ENCODE results near the gene GTF3C1.
"Not testable (repeated sequence)": the region's sequence is repeated elsewhere in the genome, so short reads cannot be mapped to it uniquely, and the experiment has no call there.

Gene GTF3C1, protein sequence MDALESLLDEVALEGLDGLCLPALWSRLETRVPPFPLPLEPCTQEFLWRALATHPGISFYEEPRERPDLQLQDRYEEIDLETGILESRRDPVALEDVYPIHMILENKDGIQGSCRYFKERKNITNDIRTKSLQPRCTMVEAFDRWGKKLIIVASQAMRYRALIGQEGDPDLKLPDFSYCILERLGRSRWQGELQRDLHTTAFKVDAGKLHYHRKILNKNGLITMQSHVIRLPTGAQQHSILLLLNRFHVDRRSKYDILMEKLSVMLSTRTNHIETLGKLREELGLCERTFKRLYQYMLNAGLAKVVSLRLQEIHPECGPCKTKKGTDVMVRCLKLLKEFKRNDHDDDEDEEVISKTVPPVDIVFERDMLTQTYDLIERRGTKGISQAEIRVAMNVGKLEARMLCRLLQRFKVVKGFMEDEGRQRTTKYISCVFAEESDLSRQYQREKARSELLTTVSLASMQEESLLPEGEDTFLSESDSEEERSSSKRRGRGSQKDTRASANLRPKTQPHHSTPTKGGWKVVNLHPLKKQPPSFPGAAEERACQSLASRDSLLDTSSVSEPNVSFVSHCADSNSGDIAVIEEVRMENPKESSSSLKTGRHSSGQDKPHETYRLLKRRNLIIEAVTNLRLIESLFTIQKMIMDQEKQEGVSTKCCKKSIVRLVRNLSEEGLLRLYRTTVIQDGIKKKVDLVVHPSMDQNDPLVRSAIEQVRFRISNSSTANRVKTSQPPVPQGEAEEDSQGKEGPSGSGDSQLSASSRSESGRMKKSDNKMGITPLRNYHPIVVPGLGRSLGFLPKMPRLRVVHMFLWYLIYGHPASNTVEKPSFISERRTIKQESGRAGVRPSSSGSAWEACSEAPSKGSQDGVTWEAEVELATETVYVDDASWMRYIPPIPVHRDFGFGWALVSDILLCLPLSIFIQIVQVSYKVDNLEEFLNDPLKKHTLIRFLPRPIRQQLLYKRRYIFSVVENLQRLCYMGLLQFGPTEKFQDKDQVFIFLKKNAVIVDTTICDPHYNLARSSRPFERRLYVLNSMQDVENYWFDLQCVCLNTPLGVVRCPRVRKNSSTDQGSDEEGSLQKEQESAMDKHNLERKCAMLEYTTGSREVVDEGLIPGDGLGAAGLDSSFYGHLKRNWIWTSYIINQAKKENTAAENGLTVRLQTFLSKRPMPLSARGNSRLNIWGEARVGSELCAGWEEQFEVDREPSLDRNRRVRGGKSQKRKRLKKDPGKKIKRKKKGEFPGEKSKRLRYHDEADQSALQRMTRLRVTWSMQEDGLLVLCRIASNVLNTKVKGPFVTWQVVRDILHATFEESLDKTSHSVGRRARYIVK (N-terminal part only)

DNA sequence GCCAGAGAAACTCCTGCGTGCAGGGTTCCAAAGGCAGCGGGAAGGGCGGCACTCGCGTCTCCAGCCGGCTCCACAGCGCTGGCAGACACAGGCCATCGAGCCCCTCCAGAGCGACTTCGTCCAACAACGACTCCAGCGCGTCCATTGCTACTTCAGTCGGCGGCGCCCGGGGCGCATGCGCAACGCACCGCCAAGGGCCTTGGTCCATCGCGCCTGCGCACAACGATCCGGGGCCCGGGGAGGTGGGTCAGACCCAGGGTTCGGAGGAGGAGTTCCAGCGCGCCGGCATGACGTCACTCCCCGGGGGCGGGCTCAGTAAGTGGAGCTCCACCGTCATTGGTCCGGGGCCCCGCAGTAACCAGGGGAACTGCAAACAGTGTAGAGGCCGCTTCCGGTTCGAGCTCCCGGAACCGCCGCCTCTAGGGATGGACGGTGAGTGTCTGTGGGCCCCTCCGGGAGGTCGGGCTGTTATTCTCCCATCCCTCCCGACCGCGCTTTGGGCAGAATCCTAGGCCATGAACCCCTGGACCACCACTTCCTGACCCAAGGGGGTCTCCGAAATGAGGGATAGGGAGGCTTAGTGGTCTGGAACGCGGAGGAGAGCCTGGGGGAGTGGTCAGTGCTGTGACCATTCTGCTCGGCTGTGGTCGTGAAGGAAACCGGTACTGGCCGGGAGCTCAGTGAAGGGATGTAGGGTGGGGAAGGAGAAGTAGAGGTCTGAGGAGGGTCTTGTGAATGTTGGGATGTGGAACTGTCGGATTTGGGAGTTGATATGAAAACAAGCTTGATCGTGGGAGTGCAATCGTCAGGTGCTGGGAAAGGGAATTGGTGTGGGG, at the start of gene GTF3C1, which contains the start of gene KATNIP:
Gene GTF3C1, minus strand, starts transcription at position 168 of the 836 bp plus-strand sequence. Its CDS starts 23 bp downstream, at position 145.
Gene KATNIP, plus strand, starts transcription at position 399 of the 836 bp plus-strand sequence. Its CDS starts 27 bp downstream, at position 426.
- peak; percentile 100 for DNase-seq (ENCODE audit: low spot score)

DNA sequence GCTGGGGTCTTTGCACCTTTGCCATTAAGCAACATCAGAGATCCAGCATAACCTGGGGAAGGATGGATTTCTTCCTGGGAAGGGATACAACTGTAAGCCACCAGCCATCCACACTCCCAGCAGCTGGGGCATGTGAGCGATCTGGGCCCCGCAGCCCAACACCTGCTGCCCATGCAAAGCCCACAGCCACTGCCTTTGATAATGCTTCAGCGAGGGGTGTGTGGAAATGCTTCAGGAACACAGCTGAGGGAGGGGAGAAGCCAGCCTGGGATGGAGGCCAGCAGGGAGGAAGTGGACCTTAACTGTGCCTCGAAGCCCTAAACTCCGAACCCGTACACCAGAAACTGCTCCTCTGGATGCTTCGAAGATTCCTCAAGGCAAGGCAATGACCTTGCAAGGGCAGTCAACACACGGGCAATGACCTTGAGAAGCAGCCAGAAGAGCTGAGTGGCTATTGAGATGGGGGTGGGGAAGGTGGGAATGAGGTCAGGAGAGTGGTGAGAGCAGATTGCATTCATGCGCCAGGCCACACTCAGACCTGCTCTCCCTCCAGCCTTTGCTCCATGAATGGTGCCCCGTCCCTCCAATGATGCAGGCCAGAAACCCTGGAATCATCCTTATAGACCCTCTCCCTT, 49.3 kb upstream of the GTF3C1 start:
- DNase-seq (ENCODE audit: low spot score): no peak

DNA sequence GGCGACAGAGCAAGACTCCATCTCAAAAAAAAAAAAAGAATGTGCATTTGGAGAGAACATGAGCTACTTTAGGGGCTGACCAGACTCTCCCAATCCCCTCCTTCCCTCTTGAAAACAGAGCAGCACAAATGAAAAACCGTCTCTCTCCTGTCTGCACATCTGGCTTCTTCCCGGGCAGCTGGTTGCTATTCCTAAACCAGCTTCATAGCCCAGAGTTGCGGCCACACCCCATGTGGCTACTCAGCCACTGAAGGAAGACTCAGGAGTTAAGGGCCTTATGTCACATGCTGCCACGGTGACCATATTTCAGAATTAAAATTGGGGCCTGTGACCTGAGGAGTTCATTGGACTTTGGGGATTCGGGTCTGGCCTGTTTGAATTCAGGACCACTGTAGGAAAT, 48.5 kb upstream of the GTF3C1 start:
- DNase-seq (ENCODE audit: low spot score): no peak

DNA sequence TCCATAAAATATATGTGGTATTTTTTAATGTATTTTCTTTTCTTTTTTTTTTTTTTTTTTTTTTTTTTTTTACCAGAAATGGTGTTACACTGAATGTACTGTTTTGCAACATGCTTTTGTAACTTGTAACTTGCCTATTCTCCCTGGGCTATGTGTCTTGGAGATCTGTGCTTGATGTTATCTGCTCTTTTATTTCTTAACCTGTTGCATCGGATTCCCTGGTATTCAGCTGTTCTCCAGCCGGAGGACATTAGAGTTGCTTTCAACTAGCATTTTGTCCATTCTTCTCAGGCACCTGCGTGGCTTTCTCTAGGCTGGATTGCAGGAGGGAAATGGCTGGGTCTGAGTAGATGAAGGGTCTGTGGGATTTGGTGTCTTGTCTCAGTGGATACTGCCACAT, 47.6 kb upstream of the GTF3C1 start:
- DNase-seq (ENCODE audit: low spot score): no peak

DNA sequence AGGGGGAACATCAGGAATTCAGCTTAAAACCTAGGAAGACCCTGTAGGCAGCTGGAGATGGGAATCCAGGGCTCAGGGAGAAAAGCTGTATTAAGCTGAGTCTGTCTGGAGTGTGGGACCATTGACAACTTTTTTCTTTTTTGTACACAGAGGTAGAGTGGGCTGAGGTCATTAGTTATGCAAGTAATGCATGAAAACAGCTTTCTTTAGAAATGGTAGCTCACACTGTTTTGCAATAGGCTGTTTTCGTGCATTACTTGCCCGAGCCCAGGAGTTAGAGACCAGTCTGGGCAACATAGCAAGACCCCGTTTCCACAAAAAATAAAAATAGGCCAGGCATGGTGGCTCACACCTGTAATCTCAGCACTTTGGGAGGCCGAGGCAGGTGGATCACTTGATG, 46.7 kb upstream of the GTF3C1 start:
- DNase-seq (ENCODE audit: low spot score): no peak

DNA sequence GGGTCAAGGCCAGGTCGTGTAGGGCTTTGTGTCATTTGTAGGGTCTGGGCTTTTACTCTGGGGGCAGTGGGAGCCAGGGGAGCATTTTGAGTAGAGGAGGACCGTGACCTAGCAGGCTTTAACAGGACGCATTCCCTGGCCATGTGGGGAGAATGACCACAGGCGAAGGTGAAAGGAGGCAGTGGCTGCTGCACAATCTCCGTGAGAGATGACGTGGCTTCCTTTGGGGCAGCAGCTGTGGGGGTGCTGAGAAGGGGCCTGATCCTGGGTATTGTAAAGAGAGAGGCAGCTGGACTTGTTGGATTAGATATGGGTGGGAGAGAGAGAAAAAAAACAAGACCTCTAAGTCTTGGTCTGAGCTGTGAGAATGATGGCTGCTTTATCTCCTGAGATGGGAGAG, 46.3 kb upstream of the GTF3C1 start:
- DNase-seq (ENCODE audit: low spot score): no peak

DNA sequence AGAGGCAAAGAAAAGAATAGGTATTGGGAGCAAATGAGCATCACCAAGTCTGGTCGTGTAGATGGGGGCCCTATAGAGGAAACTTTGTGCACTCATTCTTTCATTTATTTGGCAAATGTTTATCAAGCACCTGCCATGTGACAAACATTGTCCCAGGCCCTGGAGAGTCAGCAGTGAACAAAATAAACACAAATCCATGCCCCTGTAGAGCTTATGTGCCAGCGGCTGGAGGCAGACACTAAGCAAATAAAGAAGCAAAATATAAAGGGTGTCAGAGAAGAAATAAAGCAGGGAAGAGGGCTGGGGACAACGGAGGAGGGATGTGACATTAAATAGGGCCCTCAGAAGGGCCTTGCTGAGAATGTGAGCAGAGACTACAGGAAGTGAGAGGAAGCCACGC, 45.8 kb upstream of the GTF3C1 start:
- no peak for DNase-seq (ENCODE audit: low spot score)

DNA sequence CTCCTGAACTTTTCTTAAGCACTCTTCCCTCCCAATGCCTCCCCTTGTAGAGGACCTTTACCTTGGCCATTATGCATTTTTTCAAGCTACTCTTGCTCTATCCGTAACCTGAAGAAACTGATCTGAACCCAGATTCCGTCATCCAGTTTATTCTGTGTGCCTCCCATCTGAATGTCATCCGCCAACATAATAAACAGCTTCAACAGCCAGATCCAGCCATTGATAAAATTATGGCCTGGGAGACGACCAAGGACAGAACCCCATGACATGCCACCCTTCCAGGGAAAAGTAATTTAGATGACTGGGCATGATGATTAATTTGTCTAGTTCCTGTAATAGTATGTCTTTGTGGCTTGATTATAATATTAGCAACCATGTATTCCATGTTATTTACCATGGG, 42.1 kb upstream of the GTF3C1 start:
- DNase-seq (ENCODE audit: low spot score): no peak

DNA sequence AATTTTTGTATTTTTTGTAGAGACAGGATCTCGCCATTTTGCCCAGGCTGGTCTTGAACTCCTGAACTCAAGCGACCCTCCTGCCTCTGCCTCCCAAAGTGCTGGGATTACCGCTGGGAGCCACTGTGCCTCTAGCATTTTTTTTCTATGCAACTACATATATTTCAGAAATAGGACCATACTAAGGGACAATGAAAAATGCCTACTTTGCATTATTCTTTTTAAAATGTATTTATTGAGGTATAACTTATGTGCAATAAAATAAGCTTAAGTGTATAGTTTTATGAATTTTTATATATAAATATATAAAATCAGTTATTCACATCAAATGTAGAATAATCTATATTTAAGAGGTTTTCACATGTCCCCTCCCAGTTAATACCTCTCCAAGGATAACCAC, 38.3 kb upstream of the GTF3C1 start:
- DNase-seq (ENCODE audit: low spot score): no peak

DNA sequence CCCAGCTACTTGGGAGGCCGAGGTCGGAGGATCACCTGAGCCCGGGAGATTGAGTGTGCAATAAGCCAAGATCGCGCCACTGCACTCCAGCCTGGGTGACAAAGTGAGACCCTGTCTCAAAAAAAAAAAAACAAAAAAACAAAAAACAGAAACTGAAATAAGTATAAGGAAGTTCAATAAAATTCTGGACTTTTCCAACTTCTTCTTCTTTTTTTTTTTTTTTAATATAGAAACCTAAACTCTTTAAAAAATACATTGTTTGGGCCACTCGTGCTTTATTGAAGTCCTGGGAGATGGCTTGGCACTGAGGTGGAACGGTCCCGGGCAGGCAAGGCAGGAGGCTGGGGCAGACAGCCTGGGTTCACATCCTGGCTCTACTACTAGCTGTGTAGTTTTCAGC, 37.0 kb upstream of the GTF3C1 start:
- no peak for DNase-seq (ENCODE audit: low spot score)

DNA sequence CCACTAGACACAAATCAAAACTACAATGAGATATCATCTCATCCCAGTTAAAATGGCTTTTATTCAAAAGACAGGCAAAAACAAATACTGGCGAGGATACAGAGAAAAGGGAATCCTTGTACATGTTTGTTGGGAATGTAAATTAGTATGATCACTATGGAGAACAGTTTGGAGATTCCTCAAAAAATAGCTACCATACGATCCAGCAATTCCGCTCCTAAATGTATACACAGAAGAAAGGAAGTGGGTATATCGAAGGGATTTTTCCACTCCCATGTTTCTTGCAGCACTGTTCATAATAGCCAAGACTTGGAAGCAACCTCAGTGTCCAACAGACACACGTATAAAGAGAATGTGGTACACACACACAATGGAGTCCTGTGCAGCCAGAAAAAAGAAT, 35.5 kb upstream of the GTF3C1 start:
- DNase-seq (ENCODE audit: low spot score): no peak

DNA sequence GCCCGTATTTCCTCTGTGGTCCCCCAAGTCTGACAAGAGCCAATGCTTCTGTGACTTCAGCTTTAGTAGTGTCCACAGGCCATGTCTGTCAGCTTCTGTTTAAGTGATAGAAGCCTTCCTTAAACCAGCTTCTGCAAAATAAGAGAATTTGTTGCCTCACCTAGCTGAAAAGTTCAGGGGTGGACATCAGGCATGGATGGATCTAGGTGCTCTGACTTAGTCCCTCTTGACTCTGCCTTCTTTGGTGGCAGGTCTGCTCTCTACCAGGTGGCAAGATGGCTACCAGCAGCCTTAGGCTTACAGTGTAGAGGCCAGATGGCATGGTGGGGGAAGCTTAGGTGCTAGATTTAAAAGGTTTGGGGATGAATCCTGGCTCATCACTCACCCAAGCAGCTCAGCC, 33.9 kb upstream of the GTF3C1 start:
- DNase-seq (ENCODE audit: low spot score): no peak

DNA sequence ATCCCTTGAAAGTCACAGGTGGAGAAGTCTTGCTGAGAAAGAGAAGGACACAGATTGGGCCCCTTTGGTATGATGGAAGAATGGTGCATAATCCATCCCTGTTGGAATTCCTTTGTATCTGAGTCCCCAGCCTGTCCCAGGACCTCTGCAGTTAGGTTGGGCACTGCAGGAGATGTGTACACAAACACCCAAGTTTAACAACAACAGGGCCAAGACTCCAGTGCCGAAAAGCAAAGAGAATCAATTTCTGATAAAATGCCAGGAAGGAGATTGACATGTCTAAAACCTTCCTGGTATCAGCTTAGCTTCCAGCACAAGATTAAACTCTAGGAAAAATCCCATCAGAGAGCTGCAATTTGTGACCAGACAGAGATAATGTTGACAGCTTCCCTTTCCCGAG, 33.2 kb upstream of the GTF3C1 start:
- DNase-seq (ENCODE audit: low spot score): no peak

DNA sequence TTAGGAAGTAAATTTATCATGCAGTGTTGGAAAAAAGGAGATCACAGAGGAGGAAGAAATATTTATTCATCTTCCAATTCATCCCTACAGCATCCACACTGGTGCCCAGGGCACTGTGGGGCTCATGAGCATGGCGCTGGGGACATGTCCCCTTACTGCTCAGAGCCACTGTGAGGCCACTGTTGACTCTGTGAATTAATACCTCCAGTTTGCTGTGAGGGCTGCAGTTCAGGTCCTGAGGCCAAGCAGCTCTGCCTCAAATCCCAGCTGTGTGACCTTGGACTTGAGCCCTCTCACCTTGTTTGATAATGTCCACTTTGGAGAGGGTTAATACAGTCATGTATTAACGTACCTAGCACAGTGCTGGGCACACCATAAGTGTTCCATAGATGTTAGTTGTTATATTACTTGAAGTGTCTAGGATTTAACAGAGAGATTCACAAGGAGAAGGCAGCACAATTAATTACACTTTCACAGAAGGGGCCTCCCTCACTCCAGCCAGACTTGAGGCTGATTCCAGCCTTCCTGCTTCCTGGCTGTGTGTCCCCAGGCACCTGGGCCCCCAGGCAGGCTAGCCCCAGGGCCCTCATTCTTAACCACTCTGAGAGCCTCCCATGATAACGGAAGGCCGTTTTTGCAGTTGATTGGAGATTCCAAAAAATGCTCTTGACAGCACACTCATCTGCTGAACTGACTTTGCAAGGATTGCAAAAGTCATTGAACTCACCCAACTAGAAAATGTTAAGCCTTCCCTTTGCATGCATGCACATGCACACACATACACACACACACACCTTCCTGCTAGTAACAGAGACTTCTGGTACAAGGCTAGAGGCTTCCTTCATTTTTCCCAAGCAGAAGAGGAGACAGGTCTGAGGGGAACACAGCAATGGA, 29.6 kb upstream of the GTF3C1 start:
- DNase-seq (ENCODE audit: low spot score): no peak

DNA sequence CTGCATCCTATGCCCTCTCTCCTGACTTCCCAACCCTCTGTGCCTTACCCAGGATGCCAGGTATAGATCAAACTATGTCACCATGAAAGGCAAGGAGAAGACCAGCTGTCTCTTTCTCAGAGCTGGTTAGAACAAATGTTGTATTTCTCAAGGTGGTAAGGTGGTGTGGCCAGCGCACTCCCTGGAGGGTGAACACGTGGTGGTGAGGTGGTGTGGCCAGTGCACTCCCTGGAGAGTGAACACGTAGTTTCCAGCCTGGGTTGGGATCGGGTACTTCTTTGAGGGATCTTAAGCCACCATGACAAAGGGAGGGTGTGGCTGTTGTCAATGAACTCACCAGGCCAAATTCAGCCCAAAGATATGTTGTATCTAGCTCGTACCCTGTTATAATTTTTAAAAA, 27.0 kb upstream of the GTF3C1 start:
- DNase-seq (ENCODE audit: low spot score): no peak

DNA sequence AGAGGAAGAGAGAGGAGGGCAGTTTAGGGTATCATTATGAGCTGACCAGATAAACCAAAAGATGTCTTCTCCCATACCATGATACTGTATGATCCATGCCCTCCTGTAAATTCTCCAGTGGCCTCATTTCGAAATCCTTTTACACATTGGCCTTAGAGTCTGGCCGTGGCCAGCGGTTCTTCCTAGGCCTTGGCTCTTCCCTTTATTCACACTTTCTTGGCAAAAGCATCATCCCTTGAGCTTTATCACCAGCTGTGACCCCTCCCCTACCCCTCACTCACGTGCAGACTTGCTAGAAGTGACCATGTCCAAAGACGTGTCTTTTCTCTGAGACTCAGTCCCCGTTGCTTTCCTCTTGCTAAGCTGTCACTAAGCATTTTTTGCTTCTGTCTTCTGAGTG, 23.0 kb upstream of the GTF3C1 start:
- DNase-seq (ENCODE audit: low spot score): no peak

DNA sequence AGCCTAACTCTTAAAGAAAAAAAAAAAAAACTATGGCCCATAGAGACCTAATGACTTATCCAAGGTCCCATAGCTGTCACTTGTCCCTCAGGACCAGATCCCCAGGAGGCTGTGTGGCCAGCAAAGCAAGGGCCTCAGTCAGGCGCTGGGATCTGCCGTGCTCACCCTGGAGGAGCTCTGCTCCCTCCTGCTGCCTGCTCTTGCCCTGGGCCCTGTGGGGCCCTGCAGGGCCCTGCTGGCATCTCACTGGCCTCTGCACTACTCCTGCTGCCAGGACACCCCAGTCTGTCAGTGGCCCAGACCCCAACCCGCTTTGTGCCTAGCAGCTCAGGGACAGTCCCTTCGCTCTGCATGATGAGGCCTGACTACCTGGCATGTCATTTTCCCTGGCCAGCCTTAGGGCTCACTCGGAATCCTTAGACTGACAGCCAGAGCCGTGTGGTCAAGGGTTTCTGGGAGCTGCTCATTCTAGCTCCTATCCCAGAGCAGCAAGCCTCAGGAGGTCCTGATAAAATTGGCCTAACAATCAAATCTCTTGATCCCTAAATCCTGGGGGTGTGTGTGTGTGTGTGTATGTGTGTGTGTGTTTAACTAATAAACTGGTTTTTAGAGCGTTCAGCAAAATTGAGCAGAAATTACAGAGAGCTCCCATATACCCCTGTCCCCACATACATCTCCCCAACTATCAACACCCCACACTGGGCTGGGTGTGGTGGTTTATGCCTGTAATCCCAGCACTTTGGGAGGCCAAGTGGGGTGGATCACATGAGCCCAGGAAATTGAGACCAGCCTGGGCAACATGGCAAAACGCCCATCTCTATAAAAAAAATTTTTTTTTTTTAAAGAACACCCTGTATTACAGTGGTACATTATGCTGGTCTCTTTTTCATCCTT, 22.0 kb upstream of the GTF3C1 start:
- DNase-seq (ENCODE audit: low spot score): no peak

DNA sequence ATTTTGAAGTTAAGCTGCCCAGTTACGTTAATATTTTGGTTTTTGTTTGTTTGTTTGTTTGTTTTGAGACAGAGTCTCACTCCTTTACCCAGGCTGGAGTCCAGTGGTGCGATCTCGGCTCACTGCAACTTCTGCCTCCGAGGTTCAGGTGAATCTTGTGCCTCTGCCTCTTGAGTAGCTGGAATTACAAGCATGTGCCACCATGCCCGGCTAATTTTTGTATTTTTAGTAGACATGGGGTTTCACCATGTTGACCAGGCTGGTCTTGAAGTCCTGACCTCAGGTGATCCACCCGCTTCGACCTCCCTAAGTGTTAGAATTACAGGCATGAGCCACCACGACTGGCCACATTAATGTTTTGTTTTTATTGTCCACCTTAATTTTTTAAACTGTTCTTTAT, 21.3 kb upstream of the GTF3C1 start:
- DNase-seq (ENCODE audit: low spot score): not testable (repeated sequence)

DNA sequence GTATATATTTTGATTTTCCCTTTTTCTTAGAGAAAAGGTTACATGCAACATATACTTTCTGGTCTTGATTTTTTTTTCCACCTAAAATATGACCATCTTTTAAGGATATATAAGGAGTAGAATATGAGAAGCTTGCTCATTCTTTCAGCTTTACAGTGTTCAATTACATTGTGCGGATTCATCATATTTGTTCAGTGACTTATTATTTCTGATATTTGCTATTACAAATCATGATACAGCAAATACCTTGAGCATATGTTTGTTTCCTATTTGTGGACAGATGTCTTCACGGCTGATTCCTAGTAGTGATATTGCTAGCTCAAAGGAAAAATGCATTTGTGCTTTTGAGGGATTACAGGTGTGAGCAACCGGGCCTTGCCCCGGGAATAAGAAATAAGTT, 18.4 kb upstream of the GTF3C1 start:
- DNase-seq (ENCODE audit: low spot score): no peak
